GM23248 (cell line): ENCODE measurements around the gene KLHDC7B.

Experiments used
- EZH2 ChIP-seq: fragments of 200-600 bp; sonication (generic); IDR thresholded peaks from 2 replicates; pipeline ENCODE4 v1.6.1; 2018; ENCODE audit warnings: antibody characterized with exemption, mild to moderate bottlenecking; ENCODE audit not compliant: insufficient read depth, poor library complexity, severe bottlenecking
- EZH2phosphoT487 ChIP-seq: fragments of 200-600 bp; sonication (generic); IDR thresholded peaks from 2 replicates; pipeline ENCODE4 v1.6.1; 2018; ENCODE audit warnings: antibody characterized with exemption, moderate library complexity, mild to moderate bottlenecking, low read depth; ENCODE audit not compliant: insufficient read depth

DNA sequence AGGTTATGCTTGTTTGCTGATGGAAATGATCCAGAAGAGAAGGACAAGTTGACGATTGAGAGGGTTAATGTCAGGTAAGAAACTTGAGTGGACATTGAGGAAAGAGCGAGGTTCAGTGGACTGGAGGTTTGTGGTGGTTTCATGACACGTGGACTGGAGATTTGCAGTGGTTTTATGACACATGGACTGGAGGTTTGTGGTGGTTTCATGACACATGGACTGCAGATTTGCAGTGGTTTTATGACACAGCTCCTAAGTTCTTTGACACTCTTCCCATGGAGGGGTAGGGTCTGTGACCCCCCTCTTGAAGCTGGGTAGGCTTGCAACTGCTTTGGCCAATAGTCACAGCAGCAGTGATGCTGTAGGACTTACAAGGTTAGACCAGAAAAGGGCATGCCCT lies 49.5 kb downstream of the KLHDC7B start:
- TF ChIP-seq EZH2 (no peak), EZH2phosphoT487 (no peak)
